NCI-H2029 treated with DMSO at 0.1 percent for 48 hours (cell line): ENCODE measurements around the gene PRPF31.

Source experiments
- DNase-seq: peaks from one replicate; lab custom pipeline; 2025; lab: John Stamatoyannopoulos, UW

The PRPF31 gene

GRCh38 chr19:54141356-54141755 is 25.8 kb downstream of the PRPF31 start:
- no peak for DNase-seq

- DNase-seq, result no peak
These were observed 26.7 kb downstream of the PRPF31 start for GRCh38 chr19:54142166-54142780.

- no peak for DNase-seq
These were observed 30.1 kb downstream of the PRPF31 start for GRCh38 chr19:54145541-54146158.

GRCh38 chr19:54147676-54148075 is 32.1 kb downstream of the PRPF31 start:
- no peak for DNase-seq

- DNase-seq, result no peak
These were observed 32.6 kb downstream of the PRPF31 start for GRCh38 chr19:54148158-54148557.

GRCh38 chr19:54149021-54149812 is 33.7 kb downstream of the PRPF31 start:
- no peak for DNase-seq

- DNase-seq, result no peak
These were observed 35.9 kb downstream of the PRPF31 start for GRCh38 chr19:54151362-54152035.

- DNase-seq, result no peak
These were observed 36.7 kb downstream of the PRPF31 start for GRCh38 chr19:54152267-54152666.

- no peak for DNase-seq
These were observed 37.4 kb downstream of the PRPF31 start for GRCh38 chr19:54152878-54153524.

GRCh38 chr19:54153731-54154326 is 38.3 kb downstream of the PRPF31 start:
- DNase-seq, result no peak

- no peak for DNase-seq
These were observed 39.2 kb downstream of the PRPF31 start for GRCh38 chr19:54154603-54155345.

- DNase-seq, result no peak
These were observed 40.1 kb downstream of the PRPF31 start for GRCh38 chr19:54155694-54156093.

GRCh38 chr19:54156490-54156889 is 40.9 kb downstream of the PRPF31 start:
- no peak for DNase-seq

- DNase-seq, result no peak
These were observed 41.4 kb downstream of the PRPF31 start for GRCh38 chr19:54156953-54157352.

- DNase-seq, result no peak
These were observed 43.3 kb downstream of the PRPF31 start for GRCh38 chr19:54158812-54159351.

- peak; percentile 97 for DNase-seq
These were observed 44.0 kb downstream of the PRPF31 start, which contains the start of gene LENG1 for GRCh38 chr19:54159352-54160181. LENG1 (minus strand) TSS chr19:54159721; CDS start chr19:54159695, 26 bp downstream.

- no peak for DNase-seq
These were observed 44.7 kb downstream of the PRPF31 start for GRCh38 chr19:54160182-54160811.

GRCh38 chr19:54160854-54161253 is 45.3 kb downstream of the PRPF31 start:
- no peak for DNase-seq

- peak; percentile 41 for DNase-seq
These were observed 46.8 kb downstream of the PRPF31 start for GRCh38 chr19:54162241-54162805.
